ENCODE results near the gene BSN. TPM values are rescaled to one million over a fixed set of nuclear protein-coding genes. Genes with fewer than 3 reads are reported as not detected.

Gene BSN
- polyA plus RNA-seq, 1 donor (not counting 4 experiments of a cell fraction or from before 2014, with no cell fraction given): under 0.01 TPM

- FAIRE-seq: no peak
- Histone ChIP-seq H3K9me3 (ENCODE audit: control insufficient read depth, low read depth, low read length) (no peaks in the 10 kb centered on the region), H4K20me1 (ENCODE audit: control insufficient read depth, extremely low read depth, insufficient read depth, low read length) (no peaks in the 10 kb centered on the region), H3K36me3 (ENCODE audit: control insufficient read depth in 2 of 2, extremely low read depth in 1 of 2, insufficient read depth in 2 of 2, low read length in 2 of 2) (no peaks in the 10 kb centered on the region), H3K4me1 (ENCODE audit: control insufficient read depth, extremely low read depth, insufficient read depth, low read length) (peaks cover 29% of the 10 kb centered on the region), H3K9me1 (ENCODE audit: control insufficient read depth, extremely low read depth, insufficient read depth, low read length) (peaks cover 3% of the 10 kb centered on the region), H3K79me2 (ENCODE audit: control insufficient read depth, insufficient read depth, low read length) (no peaks in the 10 kb centered on the region), H3K4me2 (ENCODE audit: control insufficient read depth, extremely low read depth, insufficient read depth, low read depth, low read length) (no peak overlapping the region), H2AFZ (ENCODE audit: control insufficient read depth, low read length) (no peak overlapping the region), H3K4me3 (ENCODE audit: control insufficient read depth in 2 of 3, extremely low read depth in 1 of 3, insufficient read depth in 2 of 3, low read depth in 1 of 3, low read length in 3 of 3) (no peak overlapping the region), H3K9ac (ENCODE audit: control insufficient read depth, extremely low read depth, insufficient read depth, low read length) (no peak overlapping the region), H3K27me3 (ENCODE audit: control insufficient read depth, extremely low read depth, insufficient read depth, low read length) (peaks cover 4% of the 10 kb centered on the region), H3K27ac (ENCODE audit: control insufficient read depth, insufficient read depth, low read length) (no peak overlapping the region)
- dilution Hi-C loops (cut with MboI; ENCODE audit: extremely low pct_ligation_motif_present, low sequenced_read_pairs): no loop called here
- DNase-seq (ENCODE audit: low read depth, low spot score): no peak
- no peak for TF ChIP-seq EZH2 (IDR thresholded peaks at IDR 0.05; ENCODE audit: low read length)
- TF ChIP-seq CTCF (optimal IDR thresholded peaks at IDR 0.05 in 1 of 3, IDR thresholded peaks at IDR 0.05 in 1 of 3, conservative IDR thresholded peaks at IDR 0.05 in 1 of 3; ENCODE audit: extremely low read depth in 1 of 3, insufficient read depth in 2 of 3, low read length in 3 of 3): no peak
These were observed 85.3 kb downstream of the BSN start for GRCh38 chr3:49639551-49639950.

- Histone ChIP-seq H3K4me3 (ENCODE audit: control insufficient read depth in 2 of 3, extremely low read depth in 1 of 3, insufficient read depth in 2 of 3, low read depth in 1 of 3, low read length in 3 of 3) (no peak overlapping the region), H3K27ac (ENCODE audit: control insufficient read depth, insufficient read depth, low read length) (no peak overlapping the region), H3K36me3 (ENCODE audit: control insufficient read depth in 2 of 2, extremely low read depth in 1 of 2, insufficient read depth in 2 of 2, low read length in 2 of 2) (no peaks in the 10 kb centered on the region), H3K79me2 (ENCODE audit: control insufficient read depth, insufficient read depth, low read length) (no peaks in the 10 kb centered on the region), H3K9me1 (ENCODE audit: control insufficient read depth, extremely low read depth, insufficient read depth, low read length) (peaks cover 3% of the 10 kb centered on the region), H3K4me2 (ENCODE audit: control insufficient read depth, extremely low read depth, insufficient read depth, low read depth, low read length) (no peak overlapping the region), H4K20me1 (ENCODE audit: control insufficient read depth, extremely low read depth, insufficient read depth, low read length) (no peaks in the 10 kb centered on the region), H3K9me3 (ENCODE audit: control insufficient read depth, low read depth, low read length) (no peaks in the 10 kb centered on the region), H2AFZ (ENCODE audit: control insufficient read depth, low read length) (no peak overlapping the region), H3K4me1 (ENCODE audit: control insufficient read depth, extremely low read depth, insufficient read depth, low read length) (peaks cover 27% of the 10 kb centered on the region), H3K9ac (ENCODE audit: control insufficient read depth, extremely low read depth, insufficient read depth, low read length) (no peak overlapping the region), H3K27me3 (ENCODE audit: control insufficient read depth, extremely low read depth, insufficient read depth, low read length) (peaks cover 7% of the 10 kb centered on the region)
- TF ChIP-seq EZH2 (IDR thresholded peaks at IDR 0.05; ENCODE audit: low read length): no peak
- TF ChIP-seq CTCF (optimal IDR thresholded peaks at IDR 0.05 in 1 of 3, IDR thresholded peaks at IDR 0.05 in 1 of 3, conservative IDR thresholded peaks at IDR 0.05 in 1 of 3; ENCODE audit: extremely low read depth in 1 of 3, insufficient read depth in 2 of 3, low read length in 3 of 3): no peak
- dilution Hi-C loops (cut with MboI; ENCODE audit: extremely low pct_ligation_motif_present, low sequenced_read_pairs): no loop called here
- no peak for DNase-seq (ENCODE audit: low read depth, low spot score)
- no peak for FAIRE-seq
These were observed 87.0 kb downstream of the BSN start for GRCh38 chr3:49641292-49641691.
